Liver (tissue), 9 donors: ENCODE results near the gene MYH11. TPM values are rescaled to one million over a fixed set of nuclear protein-coding genes. Genes with fewer than 3 reads are reported as not detected.
"Not testable (repeated sequence)": the region's sequence is repeated elsewhere in the genome, so short reads cannot be mapped to it uniquely, and the experiment has no call there.

Experiments
- DNase-seq: peaks from one replicate; pipeline ENCODE4 v3.0.0-alpha.2; 2017; ENCODE audit warnings: low spot score
- H3K27ac ChIP-seq, 2 donors: one replicate each; pipeline ENCODE4 v1.7.0; 2013; ENCODE audit warnings: inconsistent platforms in 2 of 2, low read length in 2 of 2, control low read depth in 1 of 2, low read depth in 1 of 2, mild to moderate bottlenecking in 1 of 2
- H3K27me3 ChIP-seq, 4 donors: one replicate each; pipeline versions ENCODE4 v1.6.1 to v1.7.0; 2013; ENCODE audit warnings: low read length in 3 of 4, inconsistent platforms in 1 of 4, mild to moderate bottlenecking in 1 of 4, moderate library complexity in 1 of 4; ENCODE audit not compliant: control insufficient read depth in 4 of 4, insufficient read depth in 4 of 4
- H3K36me3 ChIP-seq, 4 donors: one replicate each; pipeline versions ENCODE4 v1.6.1 to v1.7.0; 2013; ENCODE audit warnings: low read length in 3 of 4, mild to moderate bottlenecking in 3 of 4, low read depth in 1 of 4, moderate library complexity in 1 of 4; ENCODE audit not compliant: control insufficient read depth in 4 of 4, insufficient read depth in 3 of 4
- H3K4me1 ChIP-seq, 4 donors: one replicate each; pipeline versions ENCODE4 v1.6.1 to v1.7.0; 2013; ENCODE audit warnings: low read length in 3 of 4, mild to moderate bottlenecking in 3 of 4, moderate library complexity in 1 of 4; ENCODE audit not compliant: control insufficient read depth in 4 of 4, insufficient read depth in 4 of 4
- H3K4me3 ChIP-seq, 3 donors: one replicate each; pipeline versions ENCODE4 v1.6.1 to v1.7.0; 2013; ENCODE audit warnings: low read length in 3 of 3, control low read depth in 1 of 3, low read depth in 1 of 3, mild to moderate bottlenecking in 1 of 3
- H3K9ac ChIP-seq, 2 donors: one replicate each; pipeline ENCODE4 v1.7.0; 2013; ENCODE audit warnings: low read length in 2 of 2, mild to moderate bottlenecking in 2 of 2, moderate library complexity in 2 of 2, control low read depth in 1 of 2, low read depth in 1 of 2
- H3K9me3 ChIP-seq, 4 donors: one replicate each; pipeline versions ENCODE4 v1.6.1 to v1.7.0; 2013; ENCODE audit warnings: low read length in 3 of 4; ENCODE audit not compliant: control insufficient read depth in 4 of 4
- ATF3 ChIP-seq: IDR thresholded peaks from 2 replicates; pipeline ENCODE4 v1.6.1; 2016; ENCODE audit warnings: antibody characterized with exemption
- EGR1 ChIP-seq, 2 donors: IDR thresholded peaks; 2 replicates each; pipeline ENCODE4 v1.6.1; 2016 to 2018; ENCODE audit warnings: antibody characterized with exemption in 2 of 2, low read depth in 2 of 2
- FOXA1 ChIP-seq: IDR thresholded peaks from 2 replicates; pipeline ENCODE4 v1.6.1; 2016; ENCODE audit warnings: antibody characterized with exemption
- FOXA2 ChIP-seq: IDR thresholded peaks from 2 replicates; pipeline ENCODE4 v1.6.1; 2016; ENCODE audit warnings: antibody characterized with exemption
- GABPA ChIP-seq, 2 donors: IDR thresholded peaks in 1 of 2; conservative IDR thresholded peaks in 1 of 2; 2 replicates each; pipeline ENCODE4 v1.6.1; 2016; ENCODE audit warnings: antibody characterized with exemption in 2 of 2, mild to moderate bottlenecking in 1 of 2, moderate library complexity in 1 of 2
- HNF4A ChIP-seq, 2 donors: conservative IDR thresholded peaks; 2 replicates each; pipeline ENCODE4 v1.6.1; 2016; ENCODE audit warnings: antibody characterized with exemption in 2 of 2, mild to moderate bottlenecking in 2 of 2
- HNF4G ChIP-seq: IDR thresholded peaks from 2 replicates; pipeline ENCODE4 v1.6.1; 2016; ENCODE audit warnings: antibody characterized with exemption
- JUND ChIP-seq, 2 donors: IDR thresholded peaks; 2 replicates each; pipeline ENCODE4 v1.6.1; 2016; ENCODE audit warnings: antibody characterized with exemption in 2 of 2
- MAX ChIP-seq: IDR thresholded peaks from 2 replicates; pipeline ENCODE4 v1.6.1; 2016; ENCODE audit warnings: antibody characterized with exemption
- NR2F2 ChIP-seq: IDR thresholded peaks from 2 replicates; pipeline ENCODE4 v1.6.1; 2016; ENCODE audit warnings: antibody characterized with exemption
- RAD21 ChIP-seq, 2 donors: IDR thresholded peaks; 2 replicates each; pipeline ENCODE4 v1.6.1; 2016; ENCODE audit warnings: antibody characterized with exemption in 2 of 2, mild to moderate bottlenecking in 2 of 2
- RXRA ChIP-seq, 2 donors: IDR thresholded peaks; 2 replicates each; pipeline ENCODE4 v1.6.1; 2017 to 2018; ENCODE audit warnings: antibody characterized with exemption in 2 of 2, mild to moderate bottlenecking in 1 of 2
- SP1 ChIP-seq: IDR thresholded peaks from 2 replicates; pipeline ENCODE4 v1.6.1; 2018; ENCODE audit warnings: antibody characterized with exemption, mild to moderate bottlenecking
- TAF1 ChIP-seq: conservative IDR thresholded peaks from 2 replicates; pipeline ENCODE4 v1.6.1; 2016; ENCODE audit warnings: antibody characterized with exemption, mild to moderate bottlenecking
- YY1 ChIP-seq: IDR thresholded peaks from 2 replicates; pipeline ENCODE4 v1.6.1; 2016; ENCODE audit warnings: antibody characterized with exemption, mild to moderate bottlenecking
- WGBS: extraction: QIAGEN DNeasy Blood & Tissue Kit; methylation state at CpG from one replicate; pipeline ENCODE4 v1.1.7; 2013; 5-methylcytosine and 5-hydroxymethylcytosine counted together
- polyA plus RNA-seq, 2 donors: library from polyadenylated mRNA; stranded (reverse) in 1 of 2; unstranded in 1 of 2; fragments of 200-250 nt in 1 of 2; fragments of >200 nt in 1 of 2; fragmentation: Nextera tagmentation in 1 of 2; extraction: Ambion mirVana in 1 of 2; gene quantifications; one replicate each; pipeline versions ENCODE4 v1.2.1 to v1.2.3, GENCODE V29; 2013 to 2015
- total RNA-seq, 2 donors: library from RNA; depleted of rRNA; stranded (reverse); fragments of >200 nt; gene quantifications; one replicate each; pipeline ENCODE4 v1.2.3, GENCODE V29; 2014
- TF ChIP-seq, protein P1 (sequence below): IDR thresholded peaks from 2 replicates; pipeline ENCODE4 v1.6.1; 2016; ENCODE audit warnings: antibody characterized with exemption, mild to moderate bottlenecking
- TF ChIP-seq, protein P2 (sequence below): IDR thresholded peaks from 2 replicates; pipeline ENCODE4 v1.6.1; 2016; ENCODE audit warnings: antibody characterized with exemption
- TF ChIP-seq, protein P3 (sequence below): fragments of 150-350 bp; IDR thresholded peaks from 2 replicates; pipeline ENCODE4 v1.5.1; 2017; ENCODE audit warnings: improper control_type of control experiment, low read depth, low read length; ENCODE audit not compliant: missing input control
- donor health status: healthy.
- donor health status: healthy.
- donor health status: healthy.
- donor health status: healthy.
- donor health status: healthy.

MYH11 gene
- total and polyA plus RNA-seq, 4 donors = 0.51 to 33.7 (median 4.0) TPM

GRCh38 chr16:15658556-15658955 is 198.3 kb downstream of the MYH11 start:
- H3K27ac ChIP-seq = no peak overlapping the region
- H3K4me1 ChIP-seq = no peaks in the 10 kb centered on the region
- no peak for DNase-seq
- no peak overlapping the region for H3K4me3 ChIP-seq
- no peaks in the 10 kb centered on the region for H3K27me3 ChIP-seq
- no peak overlapping the region for H3K9ac ChIP-seq
- H3K9me3 ChIP-seq = no peaks in the 10 kb centered on the region
- no peaks in the 10 kb centered on the region for H3K36me3 ChIP-seq
- TF ChIP-seq, protein P1, sequence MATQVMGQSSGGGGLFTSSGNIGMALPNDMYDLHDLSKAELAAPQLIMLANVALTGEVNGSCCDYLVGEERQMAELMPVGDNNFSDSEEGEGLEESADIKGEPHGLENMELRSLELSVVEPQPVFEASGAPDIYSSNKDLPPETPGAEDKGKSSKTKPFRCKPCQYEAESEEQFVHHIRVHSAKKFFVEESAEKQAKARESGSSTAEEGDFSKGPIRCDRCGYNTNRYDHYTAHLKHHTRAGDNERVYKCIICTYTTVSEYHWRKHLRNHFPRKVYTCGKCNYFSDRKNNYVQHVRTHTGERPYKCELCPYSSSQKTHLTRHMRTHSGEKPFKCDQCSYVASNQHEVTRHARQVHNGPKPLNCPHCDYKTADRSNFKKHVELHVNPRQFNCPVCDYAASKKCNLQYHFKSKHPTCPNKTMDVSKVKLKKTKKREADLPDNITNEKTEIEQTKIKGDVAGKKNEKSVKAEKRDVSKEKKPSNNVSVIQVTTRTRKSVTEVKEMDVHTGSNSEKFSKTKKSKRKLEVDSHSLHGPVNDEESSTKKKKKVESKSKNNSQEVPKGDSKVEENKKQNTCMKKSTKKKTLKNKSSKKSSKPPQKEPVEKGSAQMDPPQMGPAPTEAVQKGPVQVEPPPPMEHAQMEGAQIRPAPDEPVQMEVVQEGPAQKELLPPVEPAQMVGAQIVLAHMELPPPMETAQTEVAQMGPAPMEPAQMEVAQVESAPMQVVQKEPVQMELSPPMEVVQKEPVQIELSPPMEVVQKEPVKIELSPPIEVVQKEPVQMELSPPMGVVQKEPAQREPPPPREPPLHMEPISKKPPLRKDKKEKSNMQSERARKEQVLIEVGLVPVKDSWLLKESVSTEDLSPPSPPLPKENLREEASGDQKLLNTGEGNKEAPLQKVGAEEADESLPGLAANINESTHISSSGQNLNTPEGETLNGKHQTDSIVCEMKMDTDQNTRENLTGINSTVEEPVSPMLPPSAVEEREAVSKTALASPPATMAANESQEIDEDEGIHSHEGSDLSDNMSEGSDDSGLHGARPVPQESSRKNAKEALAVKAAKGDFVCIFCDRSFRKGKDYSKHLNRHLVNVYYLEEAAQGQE = no peak
- 97% methylated on average over 5 of the region's 5 CpGs for WGBS

DNA sequence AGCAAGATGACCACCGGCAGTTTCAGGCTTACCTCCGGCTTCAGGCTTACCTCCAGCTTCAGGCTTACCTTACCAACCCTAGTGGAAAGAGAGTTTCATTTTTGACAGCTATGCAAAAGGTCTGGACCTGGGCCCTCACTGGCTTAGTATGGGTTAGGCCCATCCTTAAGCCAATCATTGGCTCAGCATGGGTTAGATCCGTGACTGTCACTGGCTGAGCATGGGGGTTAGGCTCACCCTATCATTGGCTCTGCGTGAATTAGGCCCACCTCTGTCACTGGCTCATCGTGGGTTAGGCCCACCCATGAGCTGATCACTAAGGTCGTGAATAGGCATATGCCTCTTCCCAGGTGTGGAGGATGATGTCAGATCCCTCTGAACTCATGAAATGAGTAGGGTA is 198.7 kb downstream of the MYH11 start:
- H3K4me3 ChIP-seq = no peak overlapping the region
- WGBS = 92% methylated on average over 6 of the region's 6 CpGs
- no peak overlapping the region for H3K9ac ChIP-seq
- DNase-seq = no peak
- H3K27ac ChIP-seq = no peak overlapping the region
- TF ChIP-seq, protein P1 = no peak
- TF ChIP-seq TAF1 = no peak
- TF ChIP-seq, protein P2, sequence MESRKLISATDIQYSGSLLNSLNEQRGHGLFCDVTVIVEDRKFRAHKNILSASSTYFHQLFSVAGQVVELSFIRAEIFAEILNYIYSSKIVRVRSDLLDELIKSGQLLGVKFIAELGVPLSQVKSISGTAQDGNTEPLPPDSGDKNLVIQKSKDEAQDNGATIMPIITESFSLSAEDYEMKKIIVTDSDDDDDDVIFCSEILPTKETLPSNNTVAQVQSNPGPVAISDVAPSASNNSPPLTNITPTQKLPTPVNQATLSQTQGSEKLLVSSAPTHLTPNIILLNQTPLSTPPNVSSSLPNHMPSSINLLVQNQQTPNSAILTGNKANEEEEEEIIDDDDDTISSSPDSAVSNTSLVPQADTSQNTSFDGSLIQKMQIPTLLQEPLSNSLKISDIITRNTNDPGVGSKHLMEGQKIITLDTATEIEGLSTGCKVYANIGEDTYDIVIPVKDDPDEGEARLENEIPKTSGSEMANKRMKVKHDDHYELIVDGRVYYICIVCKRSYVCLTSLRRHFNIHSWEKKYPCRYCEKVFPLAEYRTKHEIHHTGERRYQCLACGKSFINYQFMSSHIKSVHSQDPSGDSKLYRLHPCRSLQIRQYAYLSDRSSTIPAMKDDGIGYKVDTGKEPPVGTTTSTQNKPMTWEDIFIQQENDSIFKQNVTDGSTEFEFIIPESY = no peak
- TF ChIP-seq YY1 = no peak
- TF ChIP-seq JUND (IDR thresholded peaks at IDR 0.05) = no peak
- TF ChIP-seq MAX = no peak
- TF ChIP-seq GABPA (IDR thresholded peaks at IDR 0.05 in 1 of 2, conservative IDR thresholded peaks at IDR 0.05 in 1 of 2) = no peak
- TF ChIP-seq RXRA (IDR thresholded peaks at IDR 0.05) = no peak
- no peak for TF ChIP-seq ATF3
- TF ChIP-seq NR2F2 = no peak
- no peak for TF ChIP-seq RAD21 (IDR thresholded peaks at IDR 0.05)
- no peak for TF ChIP-seq EGR1 (IDR thresholded peaks at IDR 0.05; ENCODE audit: low read depth in 2 of 2)
- no peak for TF ChIP-seq FOXA2
- no peak for TF ChIP-seq HNF4G
- TF ChIP-seq FOXA1 = no peak
- TF ChIP-seq HNF4A (conservative IDR thresholded peaks at IDR 0.05) = no peak
- TF ChIP-seq, protein P3, sequence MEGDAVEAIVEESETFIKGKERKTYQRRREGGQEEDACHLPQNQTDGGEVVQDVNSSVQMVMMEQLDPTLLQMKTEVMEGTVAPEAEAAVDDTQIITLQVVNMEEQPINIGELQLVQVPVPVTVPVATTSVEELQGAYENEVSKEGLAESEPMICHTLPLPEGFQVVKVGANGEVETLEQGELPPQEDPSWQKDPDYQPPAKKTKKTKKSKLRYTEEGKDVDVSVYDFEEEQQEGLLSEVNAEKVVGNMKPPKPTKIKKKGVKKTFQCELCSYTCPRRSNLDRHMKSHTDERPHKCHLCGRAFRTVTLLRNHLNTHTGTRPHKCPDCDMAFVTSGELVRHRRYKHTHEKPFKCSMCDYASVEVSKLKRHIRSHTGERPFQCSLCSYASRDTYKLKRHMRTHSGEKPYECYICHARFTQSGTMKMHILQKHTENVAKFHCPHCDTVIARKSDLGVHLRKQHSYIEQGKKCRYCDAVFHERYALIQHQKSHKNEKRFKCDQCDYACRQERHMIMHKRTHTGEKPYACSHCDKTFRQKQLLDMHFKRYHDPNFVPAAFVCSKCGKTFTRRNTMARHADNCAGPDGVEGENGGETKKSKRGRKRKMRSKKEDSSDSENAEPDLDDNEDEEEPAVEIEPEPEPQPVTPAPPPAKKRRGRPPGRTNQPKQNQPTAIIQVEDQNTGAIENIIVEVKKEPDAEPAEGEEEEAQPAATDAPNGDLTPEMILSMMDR = no peak
- no peak for TF ChIP-seq SP1
- H3K4me1 ChIP-seq = no peaks in the 10 kb centered on the region
- no peaks in the 10 kb centered on the region for H3K36me3 ChIP-seq
- H3K27me3 ChIP-seq = no peaks in the 10 kb centered on the region
- no peaks in the 10 kb centered on the region for H3K9me3 ChIP-seq

DNA sequence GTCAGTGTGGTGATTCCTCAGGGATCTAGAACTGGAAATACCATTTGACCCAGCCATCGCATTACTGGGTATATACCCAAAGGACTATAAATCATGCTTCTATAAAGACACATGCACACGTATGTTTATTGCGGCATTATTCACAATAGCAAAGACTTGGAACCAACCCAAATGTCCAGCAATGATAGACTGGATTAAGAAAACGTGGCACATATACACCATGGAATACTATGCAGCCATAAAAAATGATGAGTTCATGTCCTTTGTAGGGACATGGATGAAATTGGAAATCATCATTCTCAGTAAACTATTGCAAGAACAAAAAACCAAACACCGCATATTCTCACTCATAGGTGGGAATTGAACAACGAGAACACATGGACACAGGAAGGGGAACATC is 201.3 kb downstream of the MYH11 start:
- 96% methylated on average over 3 of the region's 6 CpGs for WGBS
- H3K27ac ChIP-seq, H3K27me3 ChIP-seq, H3K9ac ChIP-seq, H3K9me3 ChIP-seq, DNase-seq, H3K4me3 ChIP-seq, H3K4me1 ChIP-seq, H3K36me3 ChIP-seq: not testable (repeated sequence)
